GM21723 (cell line): ENCODE results near the gene PPT1.
"Not testable (repeated sequence)": the region's sequence is repeated elsewhere in the genome, so short reads cannot be mapped to it uniquely, and the experiment has no call there.

ENCODE experiments used
- ATAC-seq: cut with Tn5 transposase; IDR thresholded peaks from one replicate; pipeline ENCODE4 v1.9.1; 2021; ENCODE audit warnings: mild to moderate bottlenecking, moderate library complexity; ENCODE audit not compliant: unreplicated experiment

Gene PPT1

GRCh38 chr1:40092706-40093639, 4.1 kb downstream of the PPT1 start:
- ATAC-seq, result no peak

- ATAC-seq, result no peak
Measured at GRCh38 chr1:40092241-40092640, 4.8 kb downstream of the PPT1 start.

GRCh38 chr1:40090652-40091355, 6.2 kb downstream of the PPT1 start:
- no peak for ATAC-seq

GRCh38 chr1:40084750-40085149, 12.3 kb downstream of the PPT1 start:
- ATAC-seq, result not testable (repeated sequence)

GRCh38 chr1:40081871-40082270, 15.2 kb downstream of the PPT1 start:
- ATAC-seq, result no peak

- no peak for ATAC-seq
Measured at GRCh38 chr1:40079774-40080400, 17.2 kb downstream of the PPT1 start.

GRCh38 chr1:40078512-40079333, 18.3 kb downstream of the PPT1 start:
- ATAC-seq, result no peak

- ATAC-seq, result no peak
Measured at GRCh38 chr1:40076895-40077312, 20.1 kb downstream of the PPT1 start.

- ATAC-seq, result no peak
Measured at GRCh38 chr1:40075266-40075665, 21.8 kb downstream of the PPT1 start.

GRCh38 chr1:40073062-40073461, 24.0 kb downstream of the PPT1 start:
- no peak for ATAC-seq

GRCh38 chr1:40072142-40072541, 24.9 kb downstream of the PPT1 start:
- no peak for ATAC-seq

GRCh38 chr1:40067851-40068250, 29.2 kb downstream of the PPT1 start:
- no peak for ATAC-seq

- no peak for ATAC-seq
Measured at GRCh38 chr1:40067023-40067422, 30.0 kb downstream of the PPT1 start.

- ATAC-seq, result peak; percentile 90
Measured at GRCh38 chr1:40064797-40065499, 32.1 kb downstream of the PPT1 start.

- no peak for ATAC-seq
Measured at GRCh38 chr1:40059960-40060750, 36.9 kb downstream of the PPT1 start.

GRCh38 chr1:40059338-40059959, 37.6 kb downstream of the PPT1 start:
- no peak for ATAC-seq

GRCh38 chr1:40058453-40059337, 38.4 kb downstream of the PPT1 start:
- ATAC-seq, result no peak

- no peak for ATAC-seq
Measured at GRCh38 chr1:40058097-40058452, 39.0 kb downstream of the PPT1 start.
